A549 (cell line): Measurements from ENCODE around the gene IRX3. TPM values are rescaled to one million over a fixed set of nuclear protein-coding genes. Genes with fewer than 3 reads are reported as not detected.

Source experiments
- ATAC-seq, 2 experiments: fragments of 200-7000 bp in 1 of 2; fragments of >200 bp in 1 of 2; cut with Nextera tagmentation in 1 of 2; cut with Tn5 transposase in 1 of 2; 3 replicates each; pipeline versions ENCODE4 v1.8.0 to v1.9.1; 2018 to 2020; ENCODE audit warnings: mild to moderate bottlenecking in 1 of 2, moderate library complexity in 1 of 2
- CTCF ChIA-PET: fragments of 300-600 bp; sonication (Branson Sonifier 250); formaldehyde crosslinking; extraction: SDS; loops from one replicate; lab custom pipeline; 2021; ENCODE audit warnings: antibody characterized with exemption, inconsistent platforms; lab: Yijun Ruan, JAX
- POLR2A ChIA-PET: fragments of 350-600 bp; formaldehyde crosslinking; extraction: SDS; loops from one replicate; lab custom pipeline; 2021; ENCODE audit warnings: antibody characterized with exemption, inconsistent platforms; lab: Yijun Ruan, JAX
- DNase-seq, 2 experiments: peaks; one replicate each; pipeline versions ENCODE4 v3.0.0 to v3.0.0-alpha.2; 2011 to 2016; ENCODE audit warnings: low read depth in 1 of 2, low spot score in 1 of 2
- FAIRE-seq: peaks from 2 replicates; lab custom pipeline; 2011; peaks lifted over from hg19 to GRCh38; lab: Jason Lieb, UNC
- H3K27ac ChIP-seq, 2 experiments: fragments of >200 bp; sonication (Bioruptor Twin); formaldehyde crosslinking; 3 replicates each; pipeline ENCODE4 v1.5.1; 2016 to 2017
- H3K4me1 ChIP-seq: fragments of >200 bp; sonication (Bioruptor Twin); formaldehyde crosslinking; 3 replicates; pipeline ENCODE4 v1.6.1; 2016
- H3K4me2 ChIP-seq: fragments of >200 bp; sonication (Bioruptor Twin); formaldehyde crosslinking; 3 replicates; pipeline ENCODE4 v1.6.1; 2016
- H3K4me3 ChIP-seq: fragments of >200 bp; sonication (Bioruptor Twin); formaldehyde crosslinking; 3 replicates; pipeline ENCODE4 v1.5.1; 2016
- H3K9me3 ChIP-seq: fragments of >200 bp; sonication (Bioruptor Twin); formaldehyde crosslinking; 3 replicates; pipeline ENCODE4 v1.6.1; 2016
- BHLHE40 ChIP-seq: IDR thresholded peaks from 2 replicates; pipeline ENCODE4 v1.6.1; 2012; ENCODE audit warnings: low read depth, low read length, inconsistent platforms
- CHD4 ChIP-seq: fragments of 200-600 bp; sonication (generic); IDR thresholded peaks from 2 replicates; pipeline ENCODE4 v1.6.1; 2016; ENCODE audit warnings: antibody characterized with exemption, mild to moderate bottlenecking, borderline replicate concordance
- CTCF ChIP-seq: fragments of >200 bp; sonication (Bioruptor Twin); formaldehyde crosslinking; IDR thresholded peaks from 3 replicates; pipeline ENCODE4 v1.5.1; 2016
- E2F6 ChIP-seq: IDR thresholded peaks from 2 replicates; pipeline ENCODE4 v1.6.1; 2012; ENCODE audit warnings: low read depth, borderline replicate concordance
- FOXS1 ChIP-seq: fragments of 250-450 bp; sonication (Bioruptor Pico); IDR thresholded peaks from 2 replicates; pipeline ENCODE4 v1.5.0; 2020; ENCODE audit warnings: mild to moderate bottlenecking, moderate library complexity
- JUN ChIP-seq, 2 experiments: fragments of >200 bp; sonication (Bioruptor Twin); formaldehyde crosslinking; IDR thresholded peaks; 2 replicates in 1 of 2; 3 replicates in 1 of 2; pipeline ENCODE4 v1.6.1; 2016 to 2017
- MAX ChIP-seq: IDR thresholded peaks from 2 replicates; pipeline ENCODE4 v1.6.1; 2012
- NR3C1 ChIP-seq: fragments of >200 bp; sonication (Bioruptor Twin); formaldehyde crosslinking; IDR thresholded peaks from 3 replicates; pipeline ENCODE4 v1.6.1; 2017
- PHF8 ChIP-seq: fragments of 200-600 bp; sonication (generic); IDR thresholded peaks from 2 replicates; pipeline ENCODE4 v1.6.1; 2016; ENCODE audit warnings: low read depth, mild to moderate bottlenecking, antibody characterized with exemption, moderate library complexity, borderline replicate concordance
- POLR2A ChIP-seq: IDR thresholded peaks from 2 replicates; pipeline ENCODE4 v1.6.1; 2012; ENCODE audit warnings: mild to moderate bottlenecking, low read length
- RAD21 ChIP-seq, 2 experiments: fragments of >200 bp in 1 of 2; sonication (Bioruptor Twin) in 1 of 2; formaldehyde crosslinking in 1 of 2; IDR thresholded peaks in 1 of 2; conservative IDR thresholded peaks in 1 of 2; 2 replicates in 1 of 2; 3 replicates in 1 of 2; pipeline ENCODE4 v1.6.1; 2012 to 2018; ENCODE audit warnings: inconsistent platforms in 1 of 2
- SMC3 ChIP-seq: fragments of >200 bp; sonication (Bioruptor Twin); formaldehyde crosslinking; IDR thresholded peaks from 3 replicates; pipeline ENCODE4 v1.6.1; 2018; ENCODE audit warnings: inconsistent platforms
- SREBF2 ChIP-seq: fragments of 450-650 bp; IDR thresholded peaks from 2 replicates; pipeline ENCODE4 v1.6.1; 2014; ENCODE audit warnings: mild to moderate bottlenecking, moderate library complexity
- TP53 ChIP-seq: fragments of 250-450 bp; sonication (Bioruptor Pico); IDR thresholded peaks from 2 replicates; pipeline ENCODE4 v1.5.0; 2021; ENCODE audit warnings: mild to moderate bottlenecking, moderate library complexity
- USF2 ChIP-seq: fragments of 450-650 bp; IDR thresholded peaks from 2 replicates; pipeline ENCODE4 v1.6.1; 2014; ENCODE audit warnings: antibody characterized with exemption
- WGBS: methylation state at CpG from one replicate; pipeline ENCODE4 v1.1.6; 2017; ENCODE audit errors: missing lambda C conversion rate; 5-methylcytosine and 5-hydroxymethylcytosine counted together
- polyA plus RNA-seq, 4 experiments: library from polyadenylated mRNA; depleted of rRNA in 3 of 4; stranded (reverse); fragments of >200 nt; fragmentation: RNase III in 1 of 4; extraction: RNeasy Plus Mini Kit Qiagen cat#74134 plus additional on column Dnase treatment in 1 of 4; gene quantifications; 2 replicates in 3 of 4; 3 replicates in 1 of 4; pipeline ENCODE4 v1.2.3, GENCODE V29; 2011 to 2017

Gene IRX3
- polyA plus RNA-seq, 2 of the 4 experiments (the other 2 are of a cell fraction), result 1.7 to 3.2 TPM

- no peak for DNase-seq
- TF ChIP-seq BHLHE40 (no peak), PHF8 (no peak), CHD4 (no peak), TP53 (CRISPR knock-in tag) (no peak), POLR2A (no peak), FOXS1 (CRISPR knock-in tag) (no peak)
- TF ChIP-seq, all 56 proteins: peak for 0
- 46% methylated on average over 37 of the region's 37 CpGs for WGBS
- no peak for ATAC-seq
- H3K27ac ChIP-seq, result no peak overlapping the region
- H3K4me2 ChIP-seq, result peak overlapping the region; percentile 92
- FAIRE-seq, result no peak
- H3K4me1 ChIP-seq, result peaks cover 20% of the 10 kb centered on the region; the same call in 1 of the 3 replicates
- H3K9me3 ChIP-seq, result no peaks in the 10 kb centered on the region
- ChIA-PET POLR2A (interaction anchor here (1.6 kb wide), 1 partner anchor 648 kb away, joined by 5 read pairs; the partner anchor contains the start of gene IRX5), CTCF (interaction anchor here (0.6 to 2.4 kb wide), 26 partner anchors 9 to 664 kb away, joined by 3 to 12 read pairs (median 3); no protein-coding TSS in a partner anchor)
- no peak overlapping the region; the same call in 2 of the 3 replicates for H3K4me3 ChIP-seq
Measured at GRCh38 chr16:54282928-54283724, 3.5 kb downstream of the IRX3 start.

GRCh38 chr16:54282202-54282927 lies 4.2 kb downstream of the IRX3 start:
- DNase-seq (peak; percentile 45 to 77), FAIRE-seq (no peak), ATAC-seq (peak; percentile 25 to 71; a peak in 3 of 6 replicates)
- H3K27ac ChIP-seq, result peak overlapping the region; percentile 50 to 76; a peak in 5 of 6 replicates
- CTCF ChIA-PET, result interaction anchor here (0.6 to 2.4 kb wide), 28 partner anchors 9 to 665 kb away, joined by 3 to 12 read pairs (median 3); no protein-coding TSS in a partner anchor
- H3K4me3 ChIP-seq, result peak overlapping the region; percentile 40
- TF ChIP-seq NR3C1, result no peak
- 0 out of 5 replicates have a peak, but pooled peaks of 1 of the 2 experiments have one; percentile 16 for TF ChIP-seq JUN (IDR thresholded peaks at IDR 0.05)
- TF ChIP-seq CTCF, result peak; percentile 75
- peak; percentile 57 to 91 for TF ChIP-seq RAD21 (conservative IDR thresholded peaks at IDR 0.05 in 1 of 2, IDR thresholded peaks at IDR 0.05 in 1 of 2)
- peak; percentile 20; the same call in 1 of the 2 replicates for TF ChIP-seq MAX
- TF ChIP-seq SREBF2, result no peak
- TF ChIP-seq FOXS1 (CRISPR knock-in tag), result no peak
- peak; percentile 78 for TF ChIP-seq SMC3
- TF ChIP-seq, all 56 proteins: peak for 5
- no peaks in the 10 kb centered on the region for H3K9me3 ChIP-seq
- POLR2A ChIA-PET, result interaction anchor here (1.6 kb wide), 1 partner anchor 649 kb away, joined by 5 read pairs; the partner anchor contains the start of gene IRX5
- peak overlapping the region; percentile 87 for H3K4me2 ChIP-seq
- WGBS, result 21% methylated on average over 13 of the region's 42 CpGs
- H3K4me1 ChIP-seq, result peaks cover 20% of the 10 kb centered on the region; the same call in 1 of the 3 replicates

- DNase-seq (no peak), ATAC-seq (no peak; a peak in 1 of 6 replicates), FAIRE-seq (no peak)
- ChIA-PET POLR2A (interaction anchor here (1.6 kb wide), 1 partner anchor 649 kb away, joined by 5 read pairs; the partner anchor contains the start of gene IRX5), CTCF (interaction anchor here (1.1 to 2.4 kb wide), 17 partner anchors 9 to 732 kb away, joined by 3 to 12 read pairs (median 4); no protein-coding TSS in a partner anchor)
- Histone ChIP-seq H3K27ac (peak overlapping the region; percentile 50 to 76; a peak in 5 of 6 replicates), H3K4me2 (peak overlapping the region; percentile 87), H3K4me1 (peaks cover 20% of the 10 kb centered on the region; the same call in 1 of the 3 replicates), H3K4me3 (peak overlapping the region; percentile 40), H3K9me3 (no peaks in the 10 kb centered on the region)
- no peak for TF ChIP-seq USF2
- TF ChIP-seq E2F6, result peak; percentile 41; the same call in 1 of the 2 replicates
- 33% methylated on average over 35 of the region's 53 CpGs for WGBS
Measured at GRCh38 chr16:54281535-54282201, 4.9 kb downstream of the IRX3 start.
